Measurements from ENCODE around the gene REEP3.
"Not testable (repeated sequence)": the region's sequence is repeated elsewhere in the genome, so short reads cannot be mapped to it uniquely, and the experiment has no call there.

REEP3 gene

DNA sequence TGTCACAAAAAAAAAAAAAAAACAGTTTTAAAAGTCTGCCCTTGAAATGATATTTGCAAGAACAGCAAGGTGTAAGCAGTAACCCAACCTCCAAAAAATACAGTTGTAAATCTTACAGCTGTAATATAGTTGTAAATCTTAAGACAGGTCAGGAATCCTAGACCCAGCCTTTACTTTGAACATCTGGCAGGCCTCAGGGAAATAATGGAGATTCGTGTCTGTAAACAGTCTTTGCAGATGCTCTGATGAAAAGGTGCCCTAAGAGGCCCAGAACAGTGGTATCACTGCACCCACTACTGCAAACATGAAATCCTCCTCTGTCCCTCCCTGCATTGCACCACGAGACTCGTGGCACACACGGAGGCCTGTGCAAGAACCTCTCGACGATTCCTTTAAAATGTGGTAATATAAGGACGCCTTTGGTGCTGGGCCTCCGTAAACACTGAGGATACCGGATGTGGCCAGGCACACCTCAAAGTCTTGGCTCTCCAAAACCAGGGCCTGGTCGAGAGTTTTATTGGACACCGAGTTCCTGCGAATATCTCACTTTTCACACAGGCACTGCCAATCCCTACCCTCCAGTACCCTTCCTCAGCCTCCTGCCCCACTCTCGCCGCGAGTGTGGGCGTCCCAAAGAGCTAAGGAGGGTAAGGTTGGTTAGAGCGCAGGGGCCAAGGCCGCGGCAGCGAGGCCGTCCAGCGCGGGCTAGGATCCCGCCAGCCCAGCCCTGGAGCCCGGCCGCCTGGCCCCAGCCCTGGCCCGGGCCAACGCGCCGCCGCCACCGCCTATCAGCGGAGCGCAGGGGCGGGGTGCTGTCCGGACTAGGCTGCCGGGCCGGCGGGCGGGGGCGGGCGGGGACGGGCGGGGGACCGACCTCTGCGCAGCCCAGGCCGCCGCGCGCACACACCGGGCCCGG is at the start of gene REEP3:
Gene REEP3, plus strand, starts transcription at position 902 of the 916 bp plus-strand sequence. CDS start 145 bp downstream, outside the sequence.
- DNase-seq = no peak

GRCh38 chr10:63474488-63474887 is 46.7 kb upstream of the REEP3 start:
- no peak for DNase-seq

GRCh38 chr10:63477927-63478326 is 43.3 kb upstream of the REEP3 start:
- DNase-seq = no peak

GRCh38 chr10:63478564-63478963 is 42.6 kb upstream of the REEP3 start:
- DNase-seq = no peak

DNA sequence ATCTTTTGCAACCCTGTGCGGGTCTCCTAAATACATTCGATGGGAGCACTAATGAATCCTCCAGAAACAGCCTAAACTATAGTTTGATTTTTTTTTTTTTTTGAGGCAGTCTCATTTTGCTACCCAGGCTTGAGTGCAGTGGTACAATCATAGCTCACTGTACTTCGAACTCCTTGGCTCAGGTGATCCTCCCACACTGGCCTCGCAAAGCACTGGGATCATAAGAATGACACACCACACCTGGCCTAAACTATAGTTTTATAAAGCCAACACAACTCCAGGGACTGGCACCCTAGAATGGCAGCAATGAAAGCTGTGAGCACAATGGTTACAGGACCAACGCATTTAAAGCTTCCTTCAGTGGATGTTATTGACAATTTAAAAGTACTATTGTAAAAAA is 41.0 kb upstream of the REEP3 start:
- DNase-seq = no peak

GRCh38 chr10:63481815-63482421 is 39.3 kb upstream of the REEP3 start:
- no peak for DNase-seq

DNA sequence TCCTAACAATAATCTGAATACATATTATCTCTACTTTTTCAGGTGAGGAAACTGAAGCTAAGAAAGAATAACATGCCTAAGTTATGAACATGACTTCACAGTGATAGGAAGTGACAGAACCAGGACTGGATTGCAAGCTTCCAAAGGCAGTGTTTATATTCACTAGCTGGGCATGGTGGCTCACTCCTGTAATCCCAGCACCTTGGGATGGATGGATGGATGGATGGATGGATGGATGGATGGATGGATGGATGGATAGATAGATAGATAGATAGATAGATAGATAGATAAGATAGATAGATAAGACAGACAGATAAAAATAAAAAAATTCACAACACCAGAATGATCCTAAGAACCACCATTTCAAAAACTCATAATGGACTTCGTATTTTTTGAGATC is 37.2 kb upstream of the REEP3 start:
- no peak for DNase-seq

DNA sequence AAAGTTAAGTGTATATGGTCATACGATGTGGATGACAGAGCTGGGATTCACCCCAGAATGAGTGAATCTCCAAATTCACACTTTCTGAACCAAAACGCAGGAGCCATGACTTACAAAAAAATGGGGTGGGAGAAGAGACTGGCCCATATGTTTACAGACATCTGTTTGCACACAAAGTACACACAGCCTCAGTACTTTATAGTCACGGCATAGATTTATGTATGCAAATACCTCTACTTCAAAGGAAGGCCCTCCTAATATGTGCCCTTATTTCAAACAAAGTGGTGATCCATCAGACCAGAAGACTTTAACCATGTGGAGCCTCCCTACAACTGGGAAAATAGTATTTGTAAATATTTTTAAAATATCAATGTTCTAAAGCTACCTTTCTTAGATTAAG is 33.2 kb upstream of the REEP3 start:
- DNase-seq = no peak

DNA sequence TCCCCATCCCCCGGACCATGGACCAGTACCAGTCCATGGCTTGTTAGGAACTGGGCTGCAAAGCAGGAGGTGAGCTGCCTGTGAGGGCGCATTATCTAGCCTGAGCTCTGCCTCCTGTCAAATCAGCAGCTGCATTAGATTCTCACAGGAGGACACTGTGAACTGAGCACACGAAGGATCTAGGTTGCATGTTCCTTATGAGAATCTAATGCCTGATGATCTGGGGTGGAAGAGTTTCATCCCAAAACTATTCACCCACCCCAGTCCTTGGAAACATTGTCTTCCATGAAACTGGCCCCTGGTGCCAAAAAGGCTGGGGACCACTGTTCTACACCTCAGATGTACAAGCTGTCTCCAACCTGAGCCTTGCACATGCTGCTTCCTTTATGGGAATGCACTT is 31.4 kb upstream of the REEP3 start:
- no peak for DNase-seq

DNA sequence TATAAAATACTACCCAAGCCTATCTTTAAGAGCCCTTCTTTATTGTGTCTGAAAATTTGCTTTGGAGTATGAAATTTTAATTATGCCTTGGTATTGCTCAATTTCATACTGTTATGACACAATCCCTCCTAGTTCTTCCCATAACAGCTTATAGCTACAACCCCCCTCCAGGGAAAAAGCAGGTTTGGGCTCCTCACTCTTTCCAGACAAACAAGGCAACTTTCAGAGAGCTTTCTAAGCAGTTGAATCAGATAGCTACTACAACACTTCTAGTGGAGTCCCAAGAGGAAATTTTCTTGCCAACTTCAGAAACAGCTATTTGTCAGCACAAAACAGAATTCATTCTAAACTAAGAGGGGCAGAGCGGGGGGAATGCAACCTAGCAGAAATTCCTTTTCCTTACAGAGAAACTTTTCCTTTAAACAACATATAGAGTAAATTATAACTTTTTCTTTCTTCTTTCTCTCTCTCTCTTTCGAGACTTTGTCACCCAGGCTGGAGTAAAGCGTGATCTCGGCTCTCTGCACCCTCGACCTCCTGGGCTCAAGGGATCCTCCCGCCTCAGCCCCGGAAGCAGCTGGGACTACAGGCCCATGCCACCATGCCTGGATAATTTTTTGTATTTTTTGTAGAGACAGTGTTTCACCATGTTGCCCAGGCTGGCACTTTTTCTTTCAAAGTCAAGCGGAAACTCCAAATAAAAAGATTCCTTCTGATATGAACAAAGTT is 29.4 kb upstream of the REEP3 start:
- peak; percentile 35 for DNase-seq

- DNase-seq = not testable (repeated sequence)
Observed at GRCh38 chr10:63492317-63492690, 28.9 kb upstream of the REEP3 start.

DNA sequence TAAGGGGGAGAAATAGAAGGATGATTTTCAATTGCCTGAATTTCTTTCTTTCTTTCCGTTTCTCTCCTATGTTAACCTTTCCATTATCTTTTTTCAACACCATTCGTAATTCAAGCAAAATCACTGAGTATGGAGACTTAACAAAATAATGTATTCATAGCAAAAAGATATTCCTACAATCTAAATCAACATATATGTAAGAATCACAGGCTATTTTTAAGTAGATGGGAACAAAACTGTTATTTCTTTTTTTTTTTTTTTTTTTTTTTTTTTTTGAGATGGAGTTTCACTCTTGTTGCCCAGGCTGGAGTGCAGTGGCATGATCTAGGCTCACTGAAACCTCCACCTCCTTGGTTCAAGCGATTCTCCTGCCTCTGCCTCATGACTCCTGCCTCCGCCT is 28.2 kb upstream of the REEP3 start:
- DNase-seq = no peak

DNA sequence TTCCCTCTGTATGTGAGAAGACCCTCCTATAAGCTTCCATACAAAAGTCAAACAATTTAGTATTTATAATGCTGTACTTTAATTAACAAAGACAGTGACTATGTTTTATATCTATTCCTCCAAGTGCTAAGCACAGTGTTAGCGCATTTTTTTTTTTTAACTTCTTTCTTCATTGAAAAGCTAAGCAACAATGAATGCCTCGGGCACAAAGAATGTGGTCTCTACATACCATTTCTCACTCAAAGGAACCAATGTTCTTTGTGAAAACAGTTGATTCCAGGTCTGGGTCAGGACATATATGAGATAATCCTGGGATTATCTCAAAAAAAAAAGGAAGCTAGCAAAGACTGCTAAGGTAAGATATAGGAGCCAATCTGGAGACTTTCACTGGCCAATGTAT is 26.2 kb upstream of the REEP3 start:
- DNase-seq = no peak

- DNase-seq = no peak
Observed at GRCh38 chr10:63496561-63496960, 24.6 kb upstream of the REEP3 start.

DNA sequence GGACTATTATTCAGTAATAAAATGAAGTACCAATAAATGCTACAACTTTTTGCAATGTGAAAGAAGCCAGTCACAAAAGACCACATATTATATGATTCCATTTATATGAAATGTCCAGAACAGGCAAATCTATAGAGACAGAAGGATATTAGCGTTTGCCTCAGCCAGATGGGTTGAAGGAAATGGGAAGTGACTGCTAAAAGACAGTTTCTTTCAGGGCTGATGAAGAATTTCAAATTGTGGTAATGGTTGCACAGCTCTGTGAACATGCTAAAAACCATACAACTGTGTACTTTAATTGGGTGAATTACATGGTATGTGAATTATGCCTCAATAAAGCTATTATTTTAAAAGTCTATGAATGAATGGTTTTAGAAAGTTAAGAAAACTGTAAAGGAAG is 23.9 kb upstream of the REEP3 start:
- no peak for DNase-seq

DNA sequence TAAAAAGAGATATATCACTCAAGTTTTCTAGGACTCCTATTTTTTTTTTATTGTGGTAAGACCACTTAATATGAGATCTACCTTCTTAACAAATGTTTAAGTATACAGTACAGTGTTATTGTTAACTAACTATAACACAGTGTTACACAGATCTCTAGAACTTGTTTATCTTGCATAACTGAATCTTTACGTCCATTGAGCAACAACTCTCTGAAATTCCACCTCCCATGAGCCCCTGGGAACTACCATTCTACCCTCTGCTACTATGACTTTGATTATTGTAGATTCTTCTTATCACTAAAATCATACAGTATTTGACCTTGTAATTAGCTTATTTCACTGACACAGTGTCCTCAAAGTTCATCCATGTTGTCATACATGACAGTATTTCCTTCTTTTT is 22.5 kb upstream of the REEP3 start:
- no peak for DNase-seq

GRCh38 chr10:63500551-63500950 is 20.6 kb upstream of the REEP3 start:
- not testable (repeated sequence) for DNase-seq

DNA sequence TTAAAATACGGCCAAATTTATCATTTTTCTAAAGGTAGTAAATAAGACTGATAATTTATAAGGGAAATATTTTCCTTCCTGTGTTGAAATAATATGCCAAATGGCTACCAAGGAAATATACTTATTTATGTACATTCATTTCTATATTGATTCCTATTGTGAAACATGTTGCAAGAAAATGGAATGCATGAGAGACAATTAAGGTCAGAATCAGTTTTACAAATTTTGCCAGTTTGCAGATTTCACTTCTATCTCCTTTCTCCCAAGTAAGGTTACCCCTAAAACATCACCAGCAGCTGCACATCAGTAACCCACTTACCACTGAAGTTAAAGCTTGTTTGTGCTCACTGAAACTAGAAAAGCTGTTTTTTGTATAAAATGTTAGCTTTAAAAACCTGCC is 19.2 kb upstream of the REEP3 start:
- no peak for DNase-seq

- DNase-seq = no peak
Observed at GRCh38 chr10:63502832-63503231, 18.4 kb upstream of the REEP3 start.

DNA sequence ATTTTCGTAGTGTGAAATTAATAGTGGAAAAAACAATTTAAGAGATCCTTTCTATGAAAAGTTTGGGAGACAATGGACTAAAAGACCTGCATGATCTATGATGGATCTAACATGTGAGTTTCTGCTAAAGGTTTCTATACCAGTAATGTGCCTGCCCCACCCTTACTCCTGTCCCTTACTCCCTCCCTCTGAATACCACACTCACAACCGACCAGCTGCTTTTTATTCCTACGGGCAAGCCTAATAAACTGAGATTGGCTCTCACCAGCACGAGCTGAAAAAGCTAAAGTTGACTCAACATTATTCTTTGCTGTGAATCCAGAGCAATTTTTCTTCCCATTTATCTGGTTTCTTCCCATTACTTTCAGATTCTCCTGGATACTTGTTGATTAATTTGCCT is 17.8 kb upstream of the REEP3 start:
- no peak for DNase-seq

GRCh38 chr10:63504145-63504881 is 16.9 kb upstream of the REEP3 start:
- no peak for DNase-seq

GRCh38 chr10:63505562-63505961 is 15.6 kb upstream of the REEP3 start:
- DNase-seq = no peak

GRCh38 chr10:63506554-63506953 is 14.6 kb upstream of the REEP3 start:
- DNase-seq = no peak
